CD4-positive, alpha-beta T cell treated with Interferon alpha-2 for 1 hour (primary cell): ENCODE measurements around the gene CABYR.

Source experiments
- DNase-seq, 2 donors: peaks; one replicate each; pipeline ENCODE4 v3.0.0-alpha.2; 2020 to 2022

CABYR gene

DNA sequence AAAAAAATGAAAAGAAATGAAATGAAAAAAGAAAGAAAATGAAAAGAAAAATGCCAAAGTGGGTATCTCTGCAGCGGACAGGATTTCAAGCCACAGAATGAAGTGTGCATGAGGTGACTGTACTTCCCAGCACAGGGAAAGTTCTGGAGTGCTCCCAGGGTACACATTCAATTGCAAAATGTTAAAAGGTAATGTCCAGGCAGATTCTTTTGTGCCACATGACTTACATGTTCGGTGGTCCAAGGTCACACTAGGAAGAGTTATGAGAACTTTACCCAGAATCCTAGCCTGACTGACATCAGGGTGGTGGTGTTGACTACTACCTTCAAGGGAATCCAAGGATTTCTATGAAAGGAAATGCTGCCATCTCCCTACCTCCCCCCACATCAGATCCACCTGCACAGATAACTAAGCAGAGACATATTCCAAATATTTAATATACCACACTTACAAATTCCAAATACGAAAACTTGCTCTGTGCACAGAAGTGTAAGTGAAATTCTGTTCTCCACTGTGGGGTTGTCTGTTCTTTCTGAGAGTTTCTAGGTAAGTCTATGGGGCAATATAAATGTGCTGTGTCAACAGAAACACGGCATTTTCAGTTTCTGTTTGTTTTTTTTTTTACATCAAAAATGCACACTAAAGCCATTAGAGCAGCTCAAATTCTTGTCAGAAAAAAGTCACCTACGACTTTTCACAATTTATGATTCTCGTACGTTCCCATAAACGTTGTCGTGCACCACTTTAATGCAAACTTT lies 56.6 kb downstream of the CABYR start:
- DNase-seq = no peak

DNA sequence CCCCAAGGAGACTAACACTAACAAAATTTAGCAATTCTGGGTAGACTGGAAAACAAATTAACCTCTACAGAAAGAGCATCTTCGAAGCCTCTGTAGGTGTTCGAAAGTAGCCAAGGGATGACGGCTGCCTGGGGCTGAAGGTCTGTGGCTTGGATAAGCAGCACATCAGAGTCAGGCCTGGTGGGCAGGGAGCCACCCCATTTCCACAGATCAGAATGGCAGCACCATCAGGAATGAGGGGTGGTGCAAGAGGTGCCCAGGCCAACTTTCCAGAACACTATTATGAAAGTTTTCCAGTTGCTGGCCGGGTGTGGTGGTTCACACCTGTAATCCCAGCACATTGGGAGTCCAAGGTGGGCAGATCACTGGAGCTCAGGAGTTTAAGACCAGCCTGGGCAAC lies 57.9 kb downstream of the CABYR start:
- DNase-seq = no peak

DNA sequence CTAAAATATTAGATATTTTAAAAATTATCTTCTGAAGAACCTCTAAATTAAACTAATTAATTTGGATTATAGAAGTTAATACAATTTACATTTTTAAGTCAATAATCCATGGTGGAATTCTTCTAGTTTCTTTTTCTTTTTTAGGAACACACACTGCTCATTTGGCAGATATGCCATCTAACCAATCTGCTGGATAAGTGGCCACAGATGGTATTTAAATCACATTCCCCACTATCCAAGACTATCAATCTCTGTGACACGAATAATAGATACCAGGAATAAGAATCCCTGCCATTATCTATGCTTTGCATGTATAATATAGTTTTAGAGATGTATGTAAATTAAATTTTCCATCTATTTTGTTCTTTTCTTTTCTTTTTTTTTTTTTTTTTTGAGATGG lies 58.5 kb downstream of the CABYR start:
- no peak for DNase-seq

DNA sequence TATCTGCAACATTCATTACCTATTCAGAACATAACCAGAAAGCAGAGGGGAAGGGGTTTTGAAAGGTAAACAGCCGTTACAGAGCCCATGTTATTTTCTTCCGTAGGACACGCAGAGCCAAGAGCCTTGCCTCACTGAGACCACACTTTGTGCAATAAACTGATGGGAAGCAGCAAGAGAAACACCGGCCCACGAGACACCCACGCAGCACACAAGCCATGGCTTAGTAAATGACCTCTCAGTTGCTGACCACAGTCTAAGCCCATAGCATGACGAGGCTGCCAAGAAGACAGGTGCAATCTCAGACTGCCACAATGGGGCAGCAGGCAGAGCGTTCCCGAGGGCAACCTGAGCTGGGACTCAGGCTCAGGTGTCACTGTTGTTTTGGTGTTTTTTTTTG lies 59.6 kb downstream of the CABYR start:
- DNase-seq = no peak

DNA sequence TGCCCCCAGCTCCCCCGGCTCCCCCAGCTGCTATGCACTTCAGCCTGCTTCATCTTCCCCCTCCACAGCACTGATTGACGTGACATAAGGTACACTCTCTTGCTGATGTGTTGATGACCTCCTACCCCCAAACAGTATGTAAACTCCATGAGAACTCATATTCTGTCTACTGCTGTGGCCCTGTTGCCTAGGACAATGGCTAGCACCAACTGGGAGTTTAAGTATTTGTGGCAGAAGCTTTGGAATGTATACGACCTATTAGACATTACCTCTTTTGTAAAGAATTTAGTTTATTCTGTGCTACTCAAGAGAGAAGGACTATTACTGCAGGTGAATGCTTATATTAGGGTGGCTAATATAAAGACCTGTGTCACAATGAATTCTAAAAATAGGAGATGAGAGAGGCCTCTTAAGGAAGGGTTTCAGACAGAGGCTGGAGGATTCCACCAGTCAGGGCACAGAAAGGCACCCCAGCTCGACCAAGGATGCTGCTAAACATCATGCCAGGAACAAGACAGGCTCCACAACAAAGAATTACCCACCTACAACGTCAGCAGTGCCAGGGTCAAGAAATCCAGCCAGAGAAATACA lies 60.6 kb downstream of the CABYR start:
- DNase-seq = no peak

DNA sequence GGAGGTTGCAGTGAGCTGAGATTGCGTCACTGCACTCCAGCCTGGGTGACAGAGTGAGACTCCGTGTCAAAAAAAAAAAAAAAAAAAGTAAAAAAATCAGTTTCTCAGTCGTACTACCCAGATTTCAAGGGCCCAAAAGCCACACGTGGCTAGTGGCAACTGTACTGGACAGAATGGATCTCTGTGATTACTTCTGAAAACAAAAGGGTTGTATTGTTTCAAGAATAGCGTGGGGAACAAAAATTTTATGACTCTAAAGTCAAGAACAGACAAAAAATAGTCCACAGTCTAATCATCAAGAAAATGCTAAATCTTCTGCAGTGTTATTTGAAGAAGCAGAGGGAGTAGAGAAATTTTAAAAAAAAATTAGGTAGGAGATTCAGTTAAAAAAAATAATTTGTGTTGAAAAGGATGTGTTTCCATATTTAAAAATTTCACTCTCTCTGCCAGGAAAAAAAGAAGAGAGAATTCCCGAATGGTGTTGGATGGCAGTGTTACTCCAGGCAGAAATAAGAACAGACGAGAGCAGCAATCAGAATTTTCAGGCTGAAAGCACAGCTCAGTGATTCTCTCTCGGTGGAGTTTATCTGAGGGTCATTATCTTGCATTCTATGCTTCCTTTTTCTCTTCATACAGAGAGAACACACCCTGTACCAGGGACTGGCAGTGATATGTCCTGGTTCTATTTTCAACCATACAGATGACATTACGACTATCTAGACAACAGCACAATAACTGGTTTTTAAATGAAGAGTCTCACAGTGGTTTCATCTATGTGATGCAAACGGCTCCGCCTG lies 61.8 kb downstream of the CABYR start:
- no peak for DNase-seq

DNA sequence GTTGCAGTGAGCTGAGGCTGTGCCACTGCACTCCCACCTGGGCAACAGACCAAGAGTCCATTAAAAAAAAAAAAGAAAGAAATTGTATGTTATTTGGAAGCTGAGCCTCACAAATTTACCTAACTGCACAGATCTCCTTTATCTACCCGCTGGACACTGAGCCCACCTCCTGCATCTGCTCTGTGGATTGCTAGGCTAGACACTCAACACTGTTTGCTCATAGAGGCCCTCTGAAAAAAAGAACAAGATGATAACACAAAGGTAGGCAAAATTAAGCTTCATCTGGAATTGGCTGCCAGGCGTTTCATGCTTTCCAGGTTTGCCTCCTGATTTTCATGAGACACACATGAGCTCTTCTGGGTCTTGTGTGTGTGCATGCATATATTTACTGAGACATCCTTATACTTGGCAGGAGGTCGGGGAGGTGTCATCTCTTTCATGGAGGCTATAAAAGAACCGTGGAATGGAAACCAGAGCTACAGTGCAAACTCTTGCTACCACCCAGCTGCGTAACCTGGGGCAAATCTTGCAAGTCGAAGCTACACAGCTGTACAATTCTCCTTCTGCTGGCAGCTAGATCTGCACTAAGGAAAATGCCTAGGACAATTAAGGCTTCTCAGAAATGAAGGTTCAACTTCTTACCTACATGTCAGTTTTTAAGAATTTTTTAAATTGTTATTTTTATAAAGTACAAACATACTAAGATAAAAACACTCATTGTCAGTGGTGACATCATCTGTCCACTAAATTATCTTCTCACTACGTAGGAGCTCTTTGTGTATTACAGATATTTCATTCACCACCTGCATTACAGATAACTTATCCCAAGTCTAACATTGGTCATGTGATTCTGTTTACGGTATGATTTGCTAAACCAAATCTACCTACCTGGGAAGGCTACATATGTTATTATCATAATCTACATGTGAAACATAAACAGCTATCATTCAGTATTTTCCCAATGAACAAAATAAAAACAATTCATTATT lies 63.1 kb downstream of the CABYR start:
- no peak for DNase-seq

DNA sequence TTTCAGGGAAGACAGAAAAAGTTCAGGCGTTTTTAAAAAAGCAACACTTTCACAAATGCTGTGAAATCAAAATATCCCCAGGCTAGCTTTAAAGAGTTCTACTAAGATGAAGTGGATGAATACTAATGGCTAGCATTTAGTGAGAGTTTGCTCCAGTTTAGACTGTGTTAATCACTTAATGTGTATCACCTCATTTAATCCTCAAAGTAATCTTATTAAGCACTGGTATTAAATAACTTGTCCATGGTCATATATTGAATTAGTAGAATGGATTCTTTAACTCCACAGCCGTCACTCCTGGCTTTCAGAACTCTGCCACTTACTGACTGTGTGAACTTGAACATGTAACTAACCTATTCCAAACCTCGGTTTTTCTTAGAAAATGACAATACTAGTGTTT lies 66.0 kb downstream of the CABYR start:
- no peak for DNase-seq

DNA sequence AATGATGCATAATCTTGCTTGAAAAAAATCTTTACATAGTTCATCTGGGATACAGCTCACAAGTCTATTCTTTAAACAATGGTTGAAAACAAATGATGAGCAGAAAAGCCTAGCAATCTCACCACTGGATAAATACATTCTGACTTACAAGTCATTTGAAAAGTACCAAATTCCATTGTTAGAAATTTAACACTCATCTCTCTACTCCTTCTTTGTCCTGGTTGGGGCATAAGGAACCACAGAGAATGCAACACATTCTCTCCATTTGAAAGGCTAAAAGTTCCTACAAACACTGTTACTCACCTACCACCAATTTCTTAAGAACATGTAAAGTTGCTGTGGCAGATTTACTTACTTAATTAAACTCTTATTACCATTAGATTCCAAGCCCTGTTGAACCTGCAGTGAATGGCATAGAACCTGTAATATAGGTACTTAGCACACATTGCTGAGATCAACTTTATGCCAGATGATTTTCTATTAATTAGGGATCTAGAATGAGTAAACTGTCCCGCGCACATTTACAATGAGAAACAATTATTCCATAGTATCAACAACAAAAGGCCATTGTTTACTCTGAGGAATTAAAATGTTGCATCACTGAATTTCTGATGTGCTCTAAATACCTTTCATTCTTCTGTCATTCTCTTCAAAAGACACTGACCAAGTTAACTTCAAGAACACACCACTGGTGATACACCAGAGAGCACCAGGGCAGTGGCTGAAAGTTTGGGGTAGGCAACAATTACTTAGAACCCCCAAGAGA lies 69.6 kb downstream of the CABYR start:
- DNase-seq = no peak

DNA sequence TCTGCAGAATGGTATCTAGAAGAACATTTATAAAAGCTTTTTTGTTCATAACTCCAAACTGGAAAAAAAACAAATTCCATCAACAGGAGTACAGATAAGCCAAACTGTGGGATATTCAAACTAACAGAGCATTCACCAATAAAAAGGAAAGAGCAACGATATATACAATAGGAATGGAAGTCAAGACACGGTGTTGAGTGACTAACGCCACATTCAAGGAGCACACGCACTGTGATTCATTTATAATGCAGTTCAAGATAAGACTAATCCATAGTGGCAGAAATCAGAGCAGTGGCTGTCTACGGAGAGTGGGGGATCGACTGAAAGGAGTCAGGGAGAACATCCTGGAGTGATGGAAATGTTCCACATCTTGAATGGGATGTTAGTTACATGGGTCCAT lies 70.7 kb downstream of the CABYR start:
- DNase-seq = no peak
